Testis (tissue), 5 donors: ENCODE measurements around the gene SACS. TPM values are rescaled to one million over a fixed set of nuclear protein-coding genes. Genes with fewer than 3 reads are reported as not detected.

Experiments used
- DNase-seq: peaks from one replicate; pipeline ENCODE4 v3.0.0-alpha.2; 2019
- H3K27ac ChIP-seq, 2 donors: fragments of 200-600 bp; sonication (generic); one replicate each; pipeline ENCODE4 v1.5.1; 2019
- H3K27me3 ChIP-seq: fragments of 200-600 bp; sonication (generic); one replicate; pipeline ENCODE4 v1.5.1; 2019
- H3K36me3 ChIP-seq: fragments of 200-600 bp; sonication (generic); one replicate; pipeline ENCODE4 v1.5.1; 2017; ENCODE audit warnings: low read depth; ENCODE audit errors: missing control alignments
- H3K4me1 ChIP-seq: fragments of 200-600 bp; sonication (generic); one replicate; pipeline ENCODE4 v1.5.1; 2019
- H3K4me3 ChIP-seq, 2 donors: fragments of 200-600 bp; sonication (generic); one replicate each; pipeline ENCODE4 v1.5.1; 2017 to 2019
- H3K9me3 ChIP-seq: fragments of 200-600 bp; sonication (generic); one replicate; pipeline ENCODE4 v1.5.1; 2017
- POLR2A ChIP-seq: fragments of 450-650 bp; IDR thresholded peaks from one replicate; pipeline ENCODE4 v1.6.1; 2017; ENCODE audit warnings: antibody characterized with exemption, mild to moderate bottlenecking, moderate library complexity
- WGBS, 2 donors: methylation state at CpG; one replicate each; pipeline ENCODE4 v1.1.5; 2018; 5-methylcytosine and 5-hydroxymethylcytosine counted together
- intact Hi-C: fragments of 100-400 bp; cut with DNase I; formaldehyde crosslinking; loops from one replicate; pipeline ENCODE4 v1.15.1; 2023; ENCODE audit warnings: low total_unique reads
- long read RNA-seq, 2 donors: transcript quantifications; one replicate each; lab custom pipeline, GENCODE V29; 2026
- polyA plus RNA-seq: library from polyadenylated mRNA; stranded (reverse); fragments of 350-450 nt; fragmentation: Illumina TruSeq; extraction: RNeasy Lipid Tissue Mini Kit (QIAGEN cat#74804); gene quantifications from one replicate; pipeline ENCODE4 v1.2.3, GENCODE V29; 2014; ENCODE audit warnings: low read depth, low replicate concordance; ENCODE audit not compliant: insufficient read depth
- total RNA-seq, 2 donors: library from RNA; depleted of rRNA; stranded (reverse); fragments of >200 nt; gene quantifications; one replicate each; pipeline ENCODE4 v1.2.3, GENCODE V29; 2016
- TF ChIP-seq, protein P1 (sequence below), 3 experiments: fragments of 450-650 bp in 2 of 3; fragments of 200-600 bp in 1 of 3; sonication (generic) in 1 of 3; IDR thresholded peaks; one replicate each; pipeline ENCODE4 v1.5.1; 2016 to 2019; ENCODE audit warnings: antibody characterized with exemption in 3 of 3, mild to moderate bottlenecking in 2 of 3, moderate library complexity in 1 of 3

Gene SACS
- 10 to 100 TPM; 38.2 to 48.3 TPM for total RNA-seq
- 8.0 TPM for polyA plus RNA-seq
- long read RNA-seq, donor 1, partial matches to known transcripts: 5 of 6 reads
- long read RNA-seq, donor 1, other reads (novel, unspliced or antisense): 0 of 6 reads
- long read RNA-seq, donor 2: 0 reads

- Histone ChIP-seq H3K27me3 (no peaks in the 10 kb centered on the region), H3K4me1 (no peaks in the 10 kb centered on the region), H3K9me3 (no peaks in the 10 kb centered on the region), H3K4me3 (peak within 1 kb of the TSS; percentile 54 to 61), H3K27ac (peak within 1 kb of the TSS in 1 of 2 donors; percentile 5), H3K36me3 (no peaks in the 10 kb centered on the region)
- 5 to 8% methylated on average over 26 of the region's 26 CpGs for WGBS, 2 donors
- DNase-seq: peak; percentile 60
- intact Hi-C loops: no loop called here
- no peak for TF ChIP-seq POLR2A
- TF ChIP-seq, protein P1, sequence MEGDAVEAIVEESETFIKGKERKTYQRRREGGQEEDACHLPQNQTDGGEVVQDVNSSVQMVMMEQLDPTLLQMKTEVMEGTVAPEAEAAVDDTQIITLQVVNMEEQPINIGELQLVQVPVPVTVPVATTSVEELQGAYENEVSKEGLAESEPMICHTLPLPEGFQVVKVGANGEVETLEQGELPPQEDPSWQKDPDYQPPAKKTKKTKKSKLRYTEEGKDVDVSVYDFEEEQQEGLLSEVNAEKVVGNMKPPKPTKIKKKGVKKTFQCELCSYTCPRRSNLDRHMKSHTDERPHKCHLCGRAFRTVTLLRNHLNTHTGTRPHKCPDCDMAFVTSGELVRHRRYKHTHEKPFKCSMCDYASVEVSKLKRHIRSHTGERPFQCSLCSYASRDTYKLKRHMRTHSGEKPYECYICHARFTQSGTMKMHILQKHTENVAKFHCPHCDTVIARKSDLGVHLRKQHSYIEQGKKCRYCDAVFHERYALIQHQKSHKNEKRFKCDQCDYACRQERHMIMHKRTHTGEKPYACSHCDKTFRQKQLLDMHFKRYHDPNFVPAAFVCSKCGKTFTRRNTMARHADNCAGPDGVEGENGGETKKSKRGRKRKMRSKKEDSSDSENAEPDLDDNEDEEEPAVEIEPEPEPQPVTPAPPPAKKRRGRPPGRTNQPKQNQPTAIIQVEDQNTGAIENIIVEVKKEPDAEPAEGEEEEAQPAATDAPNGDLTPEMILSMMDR (IDR thresholded peaks at IDR 0.05): no peak
Measured at GRCh38 chr13:23433171-23434153, at the start of gene SACS. SACS (minus strand) TSS chr13:23433702; CDS start chr13:23411239, 22,463 bp downstream.

DNA sequence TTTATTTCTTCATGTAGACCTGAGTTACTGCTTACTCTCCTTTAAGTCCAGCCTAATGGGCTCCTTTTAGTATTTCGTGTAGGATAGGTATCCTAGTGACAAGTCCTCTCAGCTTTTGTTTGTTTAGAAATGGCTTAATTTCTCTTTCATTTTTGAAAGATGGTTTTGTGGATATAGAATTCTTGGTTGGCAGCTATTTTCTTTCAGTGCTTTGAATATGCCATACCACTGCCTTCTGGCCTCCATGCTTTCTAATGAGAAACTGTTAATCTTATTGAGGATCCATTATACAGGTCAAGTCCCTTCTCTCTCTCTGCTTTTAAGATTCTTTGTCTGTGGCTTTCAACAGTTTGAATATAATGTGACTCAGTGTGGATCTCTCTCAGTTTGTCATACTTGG, 46.8 kb upstream of the SACS start:
- TF ChIP-seq POLR2A: no peak
- DNase-seq: no peak
- intact Hi-C loops: no loop called here
- Histone ChIP-seq H3K4me3 (no peak overlapping the region), H3K27ac (no peak overlapping the region), H3K9me3 (no peaks in the 10 kb centered on the region), H3K4me1 (no peaks in the 10 kb centered on the region), H3K27me3 (no peaks in the 10 kb centered on the region), H3K36me3 (no peaks in the 10 kb centered on the region)
- WGBS, 2 donors: 85 to 90% methylated on average over 1 of the region's 1 CpG

GRCh38 chr13:23477101-23477500, 43.6 kb upstream of the SACS start:
- H3K4me3 ChIP-seq: no peak overlapping the region
- no peak overlapping the region for H3K27ac ChIP-seq
- no peaks in the 10 kb centered on the region for H3K9me3 ChIP-seq
- no peaks in the 10 kb centered on the region for H3K36me3 ChIP-seq
- DNase-seq: no peak
- H3K4me1 ChIP-seq: no peaks in the 10 kb centered on the region
- no peaks in the 10 kb centered on the region for H3K27me3 ChIP-seq
- intact Hi-C loops: no loop called here
- TF ChIP-seq, protein P1 (IDR thresholded peaks at IDR 0.05): no peak

DNA sequence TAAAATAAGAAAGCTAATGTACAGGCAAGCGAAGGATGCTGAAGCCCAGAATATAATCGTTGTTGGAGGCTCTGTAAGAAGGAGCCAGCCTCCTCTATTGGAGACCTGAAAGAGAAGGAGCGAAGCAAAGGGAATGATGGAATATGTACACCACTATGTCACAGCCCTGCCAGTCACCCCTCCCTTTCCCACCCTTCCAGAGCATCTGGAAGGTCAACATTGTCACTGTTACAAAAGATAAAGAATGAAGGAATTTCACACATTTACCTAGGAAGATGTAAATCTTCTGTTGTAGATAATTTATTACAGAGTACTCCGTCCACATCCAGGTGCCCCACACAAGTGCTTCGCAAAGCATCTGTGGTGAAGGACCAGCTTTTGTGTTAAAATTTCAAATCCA, 39.7 kb upstream of the SACS start:
- WGBS, 2 donors: 91% methylated on average over 5 of the region's 5 CpGs
- no peaks in the 10 kb centered on the region for H3K4me1 ChIP-seq
- intact Hi-C loops: no loop called here
- H3K27me3 ChIP-seq: no peaks in the 10 kb centered on the region
- no peaks in the 10 kb centered on the region for H3K36me3 ChIP-seq
- no peak for DNase-seq
- H3K27ac ChIP-seq: no peak overlapping the region
- no peak overlapping the region for H3K4me3 ChIP-seq
- no peak for TF ChIP-seq POLR2A
- TF ChIP-seq, protein P1 (IDR thresholded peaks at IDR 0.05): no peak
- H3K9me3 ChIP-seq: no peaks in the 10 kb centered on the region

DNA sequence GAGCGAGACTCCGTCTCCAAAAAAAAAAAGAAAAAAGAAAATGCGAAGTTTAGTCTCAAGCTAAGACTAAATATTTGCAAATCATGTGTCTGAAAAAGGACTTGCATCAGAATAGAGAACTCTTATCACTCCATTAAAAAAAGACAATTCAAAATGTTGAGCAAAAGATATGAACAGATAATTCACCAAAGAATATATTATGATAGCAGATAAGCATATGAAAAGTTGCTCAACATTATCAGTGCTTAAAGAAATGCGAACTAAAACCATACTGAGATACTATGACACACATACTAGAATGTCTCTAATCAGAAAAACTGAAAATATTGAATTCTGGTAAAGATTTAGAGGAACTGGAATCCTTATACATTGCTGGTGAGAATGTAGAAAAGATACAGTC, 38.7 kb upstream of the SACS start:
- intact Hi-C loops: no loop called here

More for the DNA sequence above, 38.7 kb upstream of the SACS start:
- DNase-seq: no peak
- no peak overlapping the region for H3K4me3 ChIP-seq
- peaks cover 2% of the 10 kb centered on the region for H3K4me1 ChIP-seq
- H3K9me3 ChIP-seq: no peaks in the 10 kb centered on the region
- no peaks in the 10 kb centered on the region for H3K36me3 ChIP-seq
- no peaks in the 10 kb centered on the region for H3K27me3 ChIP-seq
- WGBS, 2 donors: 90% methylated on average over 4 of the region's 4 CpGs
- TF ChIP-seq, protein P1 (IDR thresholded peaks at IDR 0.05): no peak
- no peak for TF ChIP-seq POLR2A
- H3K27ac ChIP-seq: no peak overlapping the region
